ENCODE data around the gene PIK3IP1.

GRCh38 chr22:31287818-31288495, 4.3 kb downstream of the PIK3IP1 start:
- no peak for TF ChIP-seq CTCF (IDR thresholded peaks at IDR 0.05)
- no peak for TF ChIP-seq EZH2phosphoT487 (IDR thresholded peaks at IDR 0.05)
- TF ChIP-seq EZH2 (IDR thresholded peaks at IDR 0.05): no peak
